H9 (cell line): Measurements from ENCODE around the gene TEX19. TPM values are rescaled to one million over a fixed set of nuclear protein-coding genes. Genes with fewer than 3 reads are reported as not detected.

Source experiments
- DNase-seq: peaks from one replicate; pipeline ENCODE4 v3.0.0-alpha.2; 2017
- H2AFZ ChIP-seq: one replicate; pipeline ENCODE4 v1.6.1; 2013; ENCODE audit warnings: mild to moderate bottlenecking, low read length, control low read depth, moderate library complexity
- H2AK5ac ChIP-seq: 2 replicates; pipeline ENCODE4 v1.6.1; 2013; ENCODE audit warnings: low read length, control low read depth, mixed read lengths; ENCODE audit not compliant: insufficient read length
- H2BK120ac ChIP-seq: one replicate; pipeline ENCODE4 v1.6.1; 2013; ENCODE audit warnings: low read depth, mild to moderate bottlenecking, low read length, control low read depth, inconsistent platforms; ENCODE audit not compliant: poor library complexity, severe bottlenecking
- H2BK12ac ChIP-seq: 2 replicates; pipeline ENCODE4 v1.6.1; 2013; ENCODE audit warnings: low read length, control low read depth, mixed read lengths, low read depth; ENCODE audit not compliant: insufficient read length
- H2BK15ac ChIP-seq: 2 replicates; pipeline ENCODE4 v1.6.1; 2013; ENCODE audit warnings: low read depth, low read length, control low read depth
- H2BK20ac ChIP-seq: one replicate; pipeline ENCODE4 v1.6.1; 2013; ENCODE audit warnings: low read depth, mild to moderate bottlenecking, low read length, control low read depth, inconsistent platforms; ENCODE audit not compliant: poor library complexity, severe bottlenecking
- H2BK5ac ChIP-seq: 2 replicates; pipeline ENCODE4 v1.6.1; 2013; ENCODE audit warnings: low read length, control low read depth, mixed read lengths; ENCODE audit not compliant: insufficient read length
- H3K14ac ChIP-seq: 2 replicates; pipeline ENCODE4 v1.6.1; 2013; ENCODE audit warnings: low read length, control low read depth; ENCODE audit not compliant: insufficient read depth
- H3K18ac ChIP-seq: 2 replicates; pipeline ENCODE4 v1.6.1; 2013; ENCODE audit warnings: low read depth, mild to moderate bottlenecking, mixed read lengths, low read length, control low read depth; ENCODE audit not compliant: insufficient read length
- H3K23ac ChIP-seq: 2 replicates; pipeline ENCODE4 v1.6.1; 2013; ENCODE audit warnings: low read length, control low read depth, mixed read lengths, low read depth; ENCODE audit not compliant: insufficient read length
- H3K23me2 ChIP-seq: 2 replicates; pipeline ENCODE4 v1.6.1; 2013; ENCODE audit warnings: low read depth, mild to moderate bottlenecking, mixed read lengths, low read length, control low read depth; ENCODE audit not compliant: insufficient read length, poor library complexity, severe bottlenecking
- H3K27ac ChIP-seq: 2 replicates; pipeline ENCODE4 v1.5.1; 2013; ENCODE audit warnings: low read length, control low read depth, mixed read lengths, low read depth; ENCODE audit not compliant: insufficient read length
- H3K27me3 ChIP-seq: 2 replicates; pipeline ENCODE4 v1.6.1; 2013; ENCODE audit warnings: low read length, control low read depth, inconsistent platforms; ENCODE audit not compliant: insufficient read depth
- H3K4ac ChIP-seq: 2 replicates; pipeline ENCODE4 v1.6.1; 2013; ENCODE audit warnings: low read depth, mild to moderate bottlenecking, control low read depth, inconsistent platforms, low read length, moderate library complexity
- H3K4me1 ChIP-seq: 2 replicates; pipeline ENCODE4 v1.6.1; 2013; ENCODE audit warnings: low read length, control low read depth, inconsistent platforms; ENCODE audit not compliant: insufficient read depth
- H3K4me2 ChIP-seq: 2 replicates; pipeline ENCODE4 v1.6.1; 2013; ENCODE audit warnings: low read length, control low read depth, mixed read lengths; ENCODE audit not compliant: insufficient read length, insufficient read depth
- H3K56ac ChIP-seq: 2 replicates; pipeline ENCODE4 v1.6.1; 2013; ENCODE audit warnings: low read depth, mild to moderate bottlenecking, mixed read lengths, low read length, control low read depth; ENCODE audit not compliant: insufficient read length
- H3K79me1 ChIP-seq: 2 replicates; pipeline ENCODE4 v1.6.1; 2013; ENCODE audit warnings: low read depth, mild to moderate bottlenecking, moderate library complexity, low read length, control low read depth, inconsistent platforms; ENCODE audit not compliant: insufficient read depth, poor library complexity, severe bottlenecking
- H3K79me2 ChIP-seq: 2 replicates; pipeline ENCODE4 v1.6.1; 2013; ENCODE audit warnings: low read length, control low read depth, inconsistent platforms; ENCODE audit not compliant: insufficient read depth
- H3K9ac ChIP-seq: 2 replicates; pipeline ENCODE4 v1.6.1; 2013; ENCODE audit warnings: low read length, control low read depth, mixed read lengths; ENCODE audit not compliant: insufficient read length; ENCODE audit errors: extremely low read depth
- H3K9me3 ChIP-seq: one replicate; pipeline ENCODE4 v1.6.1; 2013; ENCODE audit warnings: low read depth, low read length, inconsistent platforms; ENCODE audit not compliant: control insufficient read depth
- H3T11ph ChIP-seq: one replicate; pipeline ENCODE4 v1.6.1; 2013; ENCODE audit warnings: mild to moderate bottlenecking, low read length, control low read depth, inconsistent platforms
- H4K20me1 ChIP-seq: one replicate; pipeline ENCODE4 v1.6.1; 2013; ENCODE audit not compliant: control insufficient read depth, insufficient read length, insufficient read depth
- H4K5ac ChIP-seq: 2 replicates; pipeline ENCODE4 v1.6.1; 2013; ENCODE audit warnings: low read depth, mild to moderate bottlenecking, mixed read lengths, low read length, control low read depth; ENCODE audit not compliant: insufficient read length
- H4K8ac ChIP-seq: replicated peaks from 2 replicates; pipeline ENCODE4 v1.6.1; 2013; ENCODE audit warnings: low read length, control low read depth, mixed read lengths, low read depth; ENCODE audit not compliant: insufficient read length
- H4K91ac ChIP-seq: 2 replicates; pipeline ENCODE4 v1.6.1; 2013; ENCODE audit warnings: low read depth, mild to moderate bottlenecking, moderate library complexity, mixed read lengths, low read length, control low read depth; ENCODE audit not compliant: insufficient read length
- H3K27ac Mint-ChIP-seq, 3 experiments: 2 replicates in 2 of 3; 3 replicates in 1 of 3; pipeline ENCODE4 v1.8.0; 2020 to 2021; ENCODE audit warnings: mixed read lengths in 3 of 3, mild to moderate bottlenecking in 1 of 3, moderate library complexity in 1 of 3
- H3K27me3 Mint-ChIP-seq: 2 replicates; pipeline ENCODE4 v1.8.0; 2021; ENCODE audit warnings: low read depth, mild to moderate bottlenecking, moderate library complexity, mixed read lengths
- H3K36me3 Mint-ChIP-seq, 3 experiments: 2 replicates in 2 of 3; 3 replicates in 1 of 3; pipeline ENCODE4 v1.8.0; 2020 to 2021; ENCODE audit warnings: low read depth in 3 of 3, mixed read lengths in 3 of 3; ENCODE audit not compliant: insufficient read depth in 1 of 3
- H3K4me1 Mint-ChIP-seq, 2 experiments: 2 replicates each; pipeline ENCODE4 v1.8.0; 2020; ENCODE audit warnings: mixed read lengths in 2 of 2
- H3K4me3 Mint-ChIP-seq, 2 experiments: 2 replicates in 1 of 2; 3 replicates in 1 of 2; pipeline ENCODE4 v1.8.0; 2020 to 2021; ENCODE audit warnings: mild to moderate bottlenecking in 2 of 2, mixed read lengths in 2 of 2, moderate library complexity in 1 of 2
- H3K9me3 Mint-ChIP-seq, 2 experiments: 2 replicates in 1 of 2; 3 replicates in 1 of 2; pipeline ENCODE4 v1.8.0; 2020; ENCODE audit warnings: mild to moderate bottlenecking in 2 of 2, mixed read lengths in 2 of 2, moderate library complexity in 1 of 2
- WGBS: extraction: QIAGEN DNeasy Blood & Tissue Kit; methylation state at CpG from one replicate; pipeline ENCODE4 v1.1.7; 2013; ENCODE audit warnings: missing lambda C conversion rate, low lambda C conversion rate, mixed read lengths; ENCODE audit not compliant: insufficient read length; ENCODE audit errors: extremely low coverage; 5-methylcytosine and 5-hydroxymethylcytosine counted together
- total RNA-seq: library from RNA; stranded (reverse); gene quantifications from 2 replicates; pipeline ENCODE4 v1.2.1, GENCODE V29; 2021
- TF ChIP-seq, protein P1 (sequence below): fragments of 200-600 bp; sonication (generic); conservative IDR thresholded peaks from 3 replicates; pipeline ENCODE4 v1.8.0; 2021; ENCODE audit warnings: antibody characterized with exemption, mild to moderate bottlenecking

Gene TEX19
- total RNA-seq, 1 experiment from 2014 or later: 1.4 TPM

- H4K5ac ChIP-seq: no peak overlapping the region
- no peak overlapping the region for H2AFZ ChIP-seq
- H3K14ac ChIP-seq: no peak overlapping the region
- H3K23me2 ChIP-seq: peaks cover 7% of the 10 kb centered on the region
- H3K27ac ChIP-seq: no peak overlapping the region
- Mint-ChIP-seq H3K27me3 (peaks cover 34% of the 10 kb centered on the region), H3K9me3 (peaks cover 0 to under 1% of the 10 kb centered on the region in 2 experiments; a peak in 1 of 5 replicates), H3K4me1 (peaks cover under 1 to 9% of the 10 kb centered on the region in 2 experiments), H3K36me3 (no peaks in the 10 kb centered on the region), H3K27ac (no peak overlapping the region), H3K4me3 (no peak overlapping the region)
- no peaks in the 10 kb centered on the region for H3K79me1 ChIP-seq
- no peaks in the 10 kb centered on the region; the same call in 1 of the 2 replicates for H3K4me1 ChIP-seq
- H3K79me2 ChIP-seq: no peaks in the 10 kb centered on the region
- WGBS: no CpG with 5 or more reads among the region's 79 CpGs
- no peak overlapping the region for H4K8ac ChIP-seq
- no peaks in the 10 kb centered on the region for H4K20me1 ChIP-seq
- no peak overlapping the region for H2AK5ac ChIP-seq
- H4K91ac ChIP-seq: no peak overlapping the region
- H3K4ac ChIP-seq: no peak overlapping the region
- H3K27me3 ChIP-seq: peaks cover 14% of the 10 kb centered on the region
- H3T11ph ChIP-seq: no peak overlapping the region
- no peak overlapping the region for H2BK12ac ChIP-seq
- no peak overlapping the region for H2BK120ac ChIP-seq
- no peak overlapping the region for H3K23ac ChIP-seq
- TF ChIP-seq, protein P1, sequence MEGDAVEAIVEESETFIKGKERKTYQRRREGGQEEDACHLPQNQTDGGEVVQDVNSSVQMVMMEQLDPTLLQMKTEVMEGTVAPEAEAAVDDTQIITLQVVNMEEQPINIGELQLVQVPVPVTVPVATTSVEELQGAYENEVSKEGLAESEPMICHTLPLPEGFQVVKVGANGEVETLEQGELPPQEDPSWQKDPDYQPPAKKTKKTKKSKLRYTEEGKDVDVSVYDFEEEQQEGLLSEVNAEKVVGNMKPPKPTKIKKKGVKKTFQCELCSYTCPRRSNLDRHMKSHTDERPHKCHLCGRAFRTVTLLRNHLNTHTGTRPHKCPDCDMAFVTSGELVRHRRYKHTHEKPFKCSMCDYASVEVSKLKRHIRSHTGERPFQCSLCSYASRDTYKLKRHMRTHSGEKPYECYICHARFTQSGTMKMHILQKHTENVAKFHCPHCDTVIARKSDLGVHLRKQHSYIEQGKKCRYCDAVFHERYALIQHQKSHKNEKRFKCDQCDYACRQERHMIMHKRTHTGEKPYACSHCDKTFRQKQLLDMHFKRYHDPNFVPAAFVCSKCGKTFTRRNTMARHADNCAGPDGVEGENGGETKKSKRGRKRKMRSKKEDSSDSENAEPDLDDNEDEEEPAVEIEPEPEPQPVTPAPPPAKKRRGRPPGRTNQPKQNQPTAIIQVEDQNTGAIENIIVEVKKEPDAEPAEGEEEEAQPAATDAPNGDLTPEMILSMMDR: no peak
- no peak for DNase-seq
- H3K9ac ChIP-seq: no peak overlapping the region
- H2BK20ac ChIP-seq: no peak overlapping the region
- no peak overlapping the region for H3K18ac ChIP-seq
- H2BK15ac ChIP-seq: no peak overlapping the region
- H3K9me3 ChIP-seq: no peaks in the 10 kb centered on the region
- no peak overlapping the region for H3K4me2 ChIP-seq
- H2BK5ac ChIP-seq: no peak overlapping the region
- no peak overlapping the region for H3K56ac ChIP-seq
These were observed 15.7 kb downstream of the TEX19 start for GRCh38 chr17:82374626-82375331.
